Measurements from ENCODE around the gene XG.
A peak's percentile ranks its signal among the peaks of the same experiment; 100 is the strongest.
"Not testable (repeated sequence)": the region's sequence is repeated elsewhere in the genome, so short reads cannot be mapped to it uniquely, and the experiment has no call there.

XG gene

DNA sequence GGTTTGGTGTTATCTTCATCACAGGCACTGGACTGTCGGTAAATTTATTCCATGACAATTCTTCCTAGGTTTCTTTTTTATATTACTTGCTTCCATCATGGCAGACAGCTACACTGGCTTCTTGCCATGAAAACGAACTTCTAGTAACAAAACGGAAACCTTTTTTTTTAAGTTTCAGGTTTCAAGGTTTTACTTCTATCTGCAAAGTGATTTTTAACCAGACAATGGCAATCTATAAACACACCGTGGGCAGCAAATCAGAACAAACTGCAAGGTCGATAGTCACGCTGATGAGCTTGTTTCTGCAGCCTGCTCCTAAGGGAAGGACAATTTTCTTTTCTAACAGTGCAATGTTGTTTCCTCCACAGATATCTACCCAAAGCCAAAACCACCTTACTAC, 29.9 kb downstream of the XG start:
- DNase-seq = no peak

DNA sequence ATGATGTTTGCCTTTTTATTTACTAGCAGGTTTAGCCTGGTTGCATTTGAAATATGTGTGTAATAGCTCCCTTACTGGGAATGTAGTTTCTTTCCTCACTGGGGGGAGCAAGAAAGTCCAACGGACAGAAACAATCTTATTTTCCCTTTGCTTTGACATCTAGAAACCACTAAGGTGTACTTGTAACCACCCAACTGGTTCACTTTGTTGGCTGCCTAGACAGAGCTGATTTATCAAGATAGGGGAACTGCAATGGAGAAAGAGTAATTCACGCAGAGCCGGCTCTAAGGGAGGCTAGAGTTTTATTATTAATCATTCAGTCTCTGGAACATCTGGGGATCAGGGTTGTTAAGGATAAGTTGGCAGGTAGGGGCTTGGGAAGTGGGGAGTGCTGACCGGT, 30.3 kb downstream of the XG start:
- no peak for DNase-seq

GRCh38 chrX:2782778-2783177, 30.9 kb downstream of the XG start:
- DNase-seq = no peak

DNA sequence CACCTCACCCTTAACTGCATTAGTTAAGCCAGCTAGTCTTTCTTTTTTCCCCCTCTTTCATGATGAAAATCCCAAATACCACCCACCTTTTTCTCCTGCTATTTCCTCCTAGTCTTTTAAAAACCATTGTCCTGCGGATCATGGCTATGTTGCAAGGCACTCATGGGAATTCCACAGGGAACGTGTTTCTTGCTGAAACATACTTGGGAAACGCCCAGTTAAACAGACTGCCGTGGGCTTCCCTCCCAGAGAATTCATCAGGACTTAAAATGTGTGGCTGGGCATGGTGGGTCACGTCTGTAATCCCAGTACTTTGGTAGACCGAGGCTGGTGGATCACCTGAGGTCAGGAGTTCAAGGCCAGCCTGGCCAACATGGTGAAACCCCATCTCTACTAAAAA, 32.2 kb downstream of the XG start:
- no peak for DNase-seq

GRCh38 chrX:2785538-2785937, 33.7 kb downstream of the XG start:
- DNase-seq = no peak

- no peak for DNase-seq
Measured at GRCh38 chrX:2788980-2789379, 37.1 kb downstream of the XG start.

DNA sequence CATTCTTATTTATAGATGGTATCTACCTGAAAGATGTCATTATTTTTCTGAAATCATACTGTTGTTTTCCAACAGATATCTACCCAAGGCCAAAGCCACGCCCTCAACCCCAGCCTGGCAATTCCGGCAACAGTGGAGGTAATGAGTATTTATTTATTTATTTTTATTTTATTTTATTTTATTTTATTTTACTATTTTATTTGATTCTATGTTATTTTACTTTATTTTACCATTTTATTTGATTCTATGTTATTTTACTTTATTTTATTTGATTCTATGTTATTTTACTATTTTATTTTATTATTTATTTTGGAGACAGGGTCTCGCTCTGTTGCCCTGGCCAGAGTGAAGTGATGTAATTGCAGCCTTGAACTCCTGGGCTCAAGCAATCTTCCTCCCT, 37.7 kb downstream of the XG start:
- DNase-seq = no peak

- DNase-seq = no peak
Measured at GRCh38 chrX:2793752-2794151, 41.9 kb downstream of the XG start.

- DNase-seq = no peak
Measured at GRCh38 chrX:2794336-2794735, 42.5 kb downstream of the XG start.

- DNase-seq = not testable (repeated sequence)
Measured at GRCh38 chrX:2796808-2797207, 45.0 kb downstream of the XG start.

DNA sequence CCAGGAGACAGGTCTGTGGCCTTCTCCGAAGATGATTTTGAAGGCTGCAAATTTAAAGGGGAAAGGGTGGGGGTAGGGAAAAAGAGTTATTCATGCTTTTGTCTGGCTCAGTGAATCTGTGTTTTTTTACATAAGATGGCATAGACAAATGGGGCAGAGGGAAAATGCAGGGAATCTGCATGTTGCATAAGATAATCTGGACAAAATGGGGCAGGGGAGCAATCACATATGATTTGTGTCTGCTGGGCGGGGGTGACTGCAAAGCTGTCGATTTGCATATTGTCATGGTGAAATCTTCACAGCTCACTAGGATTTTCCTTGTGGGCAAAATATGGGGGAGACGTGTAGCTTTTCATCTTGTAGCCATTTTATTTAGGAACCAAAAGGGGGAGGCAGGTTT, 47.5 kb downstream of the XG start:
- no peak for DNase-seq

DNA sequence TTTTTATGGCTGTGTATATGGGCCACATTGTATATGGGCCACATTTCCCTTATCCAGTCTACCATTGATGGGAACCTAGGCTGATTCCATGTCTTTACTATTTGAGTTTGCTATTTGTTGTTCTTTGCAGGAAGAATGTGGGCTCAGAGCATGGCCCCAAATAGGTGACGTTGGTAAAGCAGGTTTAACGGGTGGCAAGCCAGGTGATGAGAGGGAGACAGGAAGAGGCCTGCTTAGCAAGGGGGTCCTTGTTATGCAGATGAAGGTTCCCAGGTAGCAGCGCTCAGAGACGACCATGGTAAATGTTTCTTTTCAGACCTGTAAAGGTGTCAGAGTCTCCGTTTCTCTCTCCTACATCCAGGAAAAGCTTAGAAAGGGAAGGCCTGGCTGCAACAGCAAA, 48.1 kb downstream of the XG start:
- DNase-seq = not testable (repeated sequence)

GRCh38 chrX:2801223-2801622, 49.4 kb downstream of the XG start:
- DNase-seq = no peak

GRCh38 chrX:2802376-2803090, 50.7 kb downstream of the XG start:
- DNase-seq = not testable (repeated sequence)

DNA sequence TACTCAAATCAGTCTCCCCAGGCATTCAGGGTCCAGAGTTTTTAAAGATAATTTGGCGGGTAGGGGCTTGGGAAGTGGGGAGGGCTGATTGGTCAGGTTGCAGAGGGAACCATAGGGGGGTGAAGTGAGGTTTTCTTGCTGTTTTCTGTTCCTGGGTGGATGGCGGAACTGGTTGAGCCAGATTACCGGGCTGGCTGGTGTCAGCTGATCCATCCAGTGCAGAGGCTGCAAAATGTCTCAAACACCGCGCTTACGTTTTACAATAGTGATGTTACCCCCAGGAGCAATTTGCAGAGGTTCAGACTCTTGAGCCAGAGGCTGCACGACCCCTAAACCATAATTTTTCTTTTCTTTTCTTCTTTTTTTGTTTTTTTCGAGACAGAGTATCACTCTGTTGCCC, 51.6 kb downstream of the XG start:
- DNase-seq = not testable (repeated sequence)

GRCh38 chrX:2804106-2804843, 52.4 kb downstream of the XG start:
- DNase-seq = not testable (repeated sequence)

GRCh38 chrX:2804858-2805257, 53.0 kb downstream of the XG start:
- not testable (repeated sequence) for DNase-seq

- no peak for DNase-seq
Measured at GRCh38 chrX:2811271-2811670, 59.4 kb downstream of the XG start.

- DNase-seq = peak; percentile 2
Measured at GRCh38 chrX:2812161-2812907, 60.5 kb downstream of the XG start.

DNA sequence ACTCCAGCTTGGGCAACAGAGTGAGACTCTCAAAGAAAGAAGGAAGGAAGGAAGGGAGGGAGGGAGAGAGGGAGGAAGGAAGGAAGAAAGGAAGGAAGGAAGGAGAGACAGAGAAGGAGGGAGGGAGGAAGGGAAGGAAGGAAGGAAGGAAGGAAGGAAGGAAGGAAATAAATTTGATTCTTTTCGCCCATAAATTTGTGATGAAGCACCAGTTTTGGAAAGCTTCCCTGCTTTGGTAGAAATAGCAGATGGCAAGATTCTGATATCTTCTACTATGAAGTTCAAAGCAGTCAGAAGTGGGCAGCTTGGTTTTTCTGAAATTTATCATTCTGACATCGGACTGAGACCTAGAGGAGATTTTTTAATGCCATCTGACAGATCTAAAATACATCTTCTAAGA, 65.2 kb downstream of the XG start:
- DNase-seq = no peak

- DNase-seq = no peak
Measured at GRCh38 chrX:2819345-2820135, 67.7 kb downstream of the XG start.

DNA sequence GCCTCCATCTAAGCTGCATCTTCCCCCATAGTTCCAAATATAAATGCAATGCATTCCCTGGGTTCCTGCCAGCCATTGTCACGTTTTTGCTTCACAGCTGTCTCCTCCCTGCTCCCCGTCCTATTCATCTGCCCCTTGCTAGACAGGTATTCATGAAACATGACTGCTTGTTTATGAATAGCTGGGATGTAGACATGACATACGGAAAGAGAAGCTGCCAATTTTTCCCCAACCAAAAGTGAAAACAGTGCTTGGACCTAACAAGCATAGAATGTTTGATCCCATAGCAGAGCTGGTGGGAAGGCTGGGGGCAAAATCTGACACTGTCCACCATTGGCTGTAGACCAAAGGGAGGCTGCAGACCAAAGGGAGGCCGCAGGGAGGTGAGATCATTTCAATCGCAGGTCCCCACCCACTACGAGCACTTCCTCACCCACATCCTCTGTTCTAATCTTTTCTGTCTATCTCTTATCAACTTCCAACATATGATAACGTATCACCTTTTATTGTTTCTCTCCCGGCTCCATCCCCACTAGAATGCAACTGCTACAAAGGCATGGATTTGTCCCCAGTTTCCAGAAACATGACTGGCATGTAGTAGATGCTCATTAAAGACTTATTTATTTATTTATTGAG, 68.4 kb downstream of the XG start:
- DNase-seq = no peak
